Adrenal gland (tissue), 12 donors: ENCODE measurements around the gene SPDL1. TPM values are rescaled to one million over a fixed set of nuclear protein-coding genes. Genes with fewer than 3 reads are reported as not detected.

Source experiments
- DNase-seq, 7 donors: peaks; one replicate each; pipeline ENCODE4 v3.0.0-alpha.2; 2019 to 2020
- H3K27ac ChIP-seq, 5 donors: fragments of 200-600 bp; sonication (generic) in 4 of 5; 1 replicate in 3 of 5; 2 replicates in 2 of 5; pipeline versions ENCODE4 v1.5.1 to v1.8.0; 2016 to 2020; ENCODE audit warnings: mild to moderate bottlenecking in 1 of 5
- H3K27me3 ChIP-seq: fragments of 200-600 bp; 2 replicates; pipeline ENCODE4 v1.8.0; 2021
- H3K36me3 ChIP-seq, 2 donors: fragments of 200-600 bp; replicated peaks in 1 of 2; 1 replicate in 1 of 2; 2 replicates in 1 of 2; pipeline versions ENCODE4 v1.5.1 to v1.8.0; 2018 to 2022
- H3K4me1 ChIP-seq, 2 donors: fragments of 200-600 bp; replicated peaks in 1 of 2; 1 replicate in 1 of 2; 2 replicates in 1 of 2; pipeline versions ENCODE4 v1.5.1 to v1.8.0; 2018 to 2021
- H3K4me3 ChIP-seq, 4 donors: fragments of 200-600 bp; sonication (generic) in 3 of 4; one replicate each; pipeline ENCODE4 v1.5.1; 2016 to 2018
- H3K9me3 ChIP-seq, 3 donors: fragments of 200-600 bp; sonication (generic) in 1 of 3; replicated peaks in 1 of 3; 1 replicate in 2 of 3; 2 replicates in 1 of 3; pipeline versions ENCODE4 v1.5.1 to v1.8.0; 2016 to 2021
- CTCF ChIP-seq, 6 experiments: fragments of 450-650 bp in 4 of 6; fragments of 200-600 bp in 2 of 6; sonication (generic) in 1 of 6; IDR thresholded peaks; 1 replicate in 5 of 6; 2 replicates in 1 of 6; pipeline versions ENCODE4 v1.5.1 to v1.8.0; 2016 to 2021; ENCODE audit warnings: antibody characterized with exemption in 6 of 6, mild to moderate bottlenecking in 2 of 6, moderate library complexity in 1 of 6
- POLR2A ChIP-seq, 2 donors: fragments of 450-650 bp; IDR thresholded peaks; one replicate each; pipeline ENCODE4 v1.6.1; 2017; ENCODE audit warnings: antibody characterized with exemption in 2 of 2, mild to moderate bottlenecking in 2 of 2, moderate library complexity in 1 of 2
- WGBS, 4 donors: extraction: QIAGEN DNeasy Blood & Tissue Kit in 2 of 4; methylation state at CpG; one replicate each; pipeline versions ENCODE4 v1.1.5 to v1.1.7; 2013 to 2017; 5-methylcytosine and 5-hydroxymethylcytosine counted together
- intact Hi-C, 2 donors: fragments of 100-400 bp; cut with DNase I; formaldehyde crosslinking; loops; one replicate each; pipeline versions ENCODE4 v1.14.1 to v1.15.0; 2022 to 2023
- polyA plus RNA-seq, 3 donors: library from polyadenylated mRNA; stranded (reverse); fragments of 200-250 nt in 2 of 3; fragments of 350-450 nt in 1 of 3; fragmentation: Illumina TruSeq in 1 of 3; extraction: RNeasy Lipid Tissue Mini Kit (QIAGEN cat#74804) in 1 of 3; gene quantifications; one replicate each; pipeline ENCODE4 v1.2.3, GENCODE V29; 2013 to 2014
- total RNA-seq, 9 donors: library from RNA; depleted of rRNA in 4 of 9; stranded (reverse); fragments of >200 nt in 4 of 9; fragments of 120-200 nt in 1 of 9; fragmentation: NEBNext Ultra II Directional in 1 of 9; extraction: Animal tissue kit (Norgen Biotek cat#: 25700) in 1 of 9; gene quantifications; one replicate each; pipeline versions ENCODE4 v1.1.0 to v1.2.4, GENCODE V29; 2013 to 2023
- donor health status: healthy with polysubstance abuse.
- donor health status: Bipolar disorder and iron deficiency.
- donor health status: DM: yes; HTN: yes; CAD: no.
- donor health status: DM: no; HTN: no; CAD: no.
- donor health status: DM: no; HTN: no; CAD: no.
- donor health status: DM: yes; HTN: yes; CAD: no.

The SPDL1 gene
- total and polyA plus RNA-seq, 12 donors, result 0.72 to 16.4 (median 6.5) TPM

- DNase-seq, result no peak
- H3K9me3 ChIP-seq, result no peaks in the 10 kb centered on the region
- TF ChIP-seq CTCF (IDR thresholded peaks at IDR 0.05) (no peak), POLR2A (IDR thresholded peaks at IDR 0.05) (no peak)
- 3 to 7% (median 5%) methylated on average over 7 of the region's 7 CpGs for WGBS, 4 donors
- peaks cover 0 to 25% of the 10 kb centered on the region in 2 donors for H3K4me1 ChIP-seq
- intact Hi-C loops, result no loop called here
- H3K36me3 ChIP-seq, result no peaks in the 10 kb centered on the region
- H3K4me3 ChIP-seq, result peak overlapping the region in 3 of 4 donors; percentile 4 to 92 (median 67)
- H3K27me3 ChIP-seq, result no peaks in the 10 kb centered on the region
- H3K27ac ChIP-seq, result peak overlapping the region; percentile 2 to 75 (median 40)
Observed at GRCh38 chr5:169583101-169583423, 511 bp upstream of the SPDL1 start.

GRCh38 chr5:169584998-169585451 is 1.5 kb downstream of the SPDL1 start:
- H3K36me3 ChIP-seq, result no peaks in the 10 kb centered on the region
- intact Hi-C loops, result no loop called here
- WGBS, 4 donors, result 65 to 76% (median 73%) methylated on average over 5 of the region's 5 CpGs
- H3K4me1 ChIP-seq, result peaks cover 0 to 25% of the 10 kb centered on the region in 2 donors
- H3K27me3 ChIP-seq, result no peaks in the 10 kb centered on the region
- H3K4me3 ChIP-seq, result no peak overlapping the region
- TF ChIP-seq CTCF (IDR thresholded peaks at IDR 0.05), result no peak
- no peak for TF ChIP-seq POLR2A (IDR thresholded peaks at IDR 0.05)
- no peak for DNase-seq
- no peak overlapping the region for H3K27ac ChIP-seq
- H3K9me3 ChIP-seq, result no peaks in the 10 kb centered on the region

- Histone ChIP-seq H3K4me3 (no peak overlapping the region), H3K4me1 (no peaks in the 10 kb centered on the region), H3K27ac (no peak overlapping the region), H3K36me3 (peaks cover 0 to 37% of the 10 kb centered on the region in 2 donors), H3K27me3 (no peaks in the 10 kb centered on the region), H3K9me3 (no peaks in the 10 kb centered on the region)
- 93 to 96% (median 95%) methylated on average over 3 of the region's 3 CpGs for whole genome bisulfite sequencing, 4 donors
- no peak for DNase-seq
- intact Hi-C loops, result no loop called here
- TF ChIP-seq POLR2A (IDR thresholded peaks at IDR 0.05) (no peak), CTCF (IDR thresholded peaks at IDR 0.05) (no peak)
Observed at GRCh38 chr5:169590602-169591001, 7.0 kb downstream of the SPDL1 start.

- TF ChIP-seq POLR2A (IDR thresholded peaks at IDR 0.05), result no peak
- no peak for TF ChIP-seq CTCF (IDR thresholded peaks at IDR 0.05)
Observed at GRCh38 chr5:169591636-169592035, 8.1 kb downstream of the SPDL1 start.

More at GRCh38 chr5:169591636-169592035, 8.1 kb downstream of the SPDL1 start:
- DNase-seq, result no peak
- Histone ChIP-seq H3K27me3 (no peaks in the 10 kb centered on the region), H3K27ac (no peak overlapping the region), H3K4me3 (no peak overlapping the region), H3K4me1 (no peaks in the 10 kb centered on the region), H3K9me3 (no peaks in the 10 kb centered on the region), H3K36me3 (peaks cover 0 to 46% of the 10 kb centered on the region in 2 donors)
- WGBS, 4 donors, result 0 to 46% (median 0%) methylated on average over 1 of the region's 1 CpG
- intact Hi-C loops, result no loop called here
